Transverse colon (tissue), 4 donors: Measurements from ENCODE around the gene GJD4.

Experiments
- EP300 ChIP-seq: sonication (generic); formaldehyde crosslinking; IDR thresholded peaks from one replicate; pipeline ENCODE4 v1.6.1; 2017; ENCODE audit warnings: antibody characterized with exemption, low read depth
- POLR2A ChIP-seq: fragments of 450-650 bp; IDR thresholded peaks from one replicate; pipeline ENCODE4 v1.6.1; 2016; ENCODE audit warnings: antibody characterized with exemption, mild to moderate bottlenecking, moderate library complexity
- POLR2AphosphoS5 ChIP-seq, 3 donors: sonication (generic); formaldehyde crosslinking; IDR thresholded peaks; one replicate each; pipeline ENCODE4 v1.6.1; 2016; ENCODE audit warnings: antibody characterized with exemption in 3 of 3
- TF ChIP-seq, protein P1 (sequence below), 5 experiments: fragments of 200-600 bp in 3 of 5; fragments of 450-650 bp in 2 of 5; sonication (generic) in 3 of 5; IDR thresholded peaks; 1 replicate in 2 of 5; 2 replicates in 3 of 5; pipeline ENCODE4 v1.5.1; 2016 to 2017; ENCODE audit warnings: antibody characterized with exemption in 5 of 5, inconsistent platforms in 3 of 5, mild to moderate bottlenecking in 2 of 5, moderate library complexity in 1 of 5

DNA sequence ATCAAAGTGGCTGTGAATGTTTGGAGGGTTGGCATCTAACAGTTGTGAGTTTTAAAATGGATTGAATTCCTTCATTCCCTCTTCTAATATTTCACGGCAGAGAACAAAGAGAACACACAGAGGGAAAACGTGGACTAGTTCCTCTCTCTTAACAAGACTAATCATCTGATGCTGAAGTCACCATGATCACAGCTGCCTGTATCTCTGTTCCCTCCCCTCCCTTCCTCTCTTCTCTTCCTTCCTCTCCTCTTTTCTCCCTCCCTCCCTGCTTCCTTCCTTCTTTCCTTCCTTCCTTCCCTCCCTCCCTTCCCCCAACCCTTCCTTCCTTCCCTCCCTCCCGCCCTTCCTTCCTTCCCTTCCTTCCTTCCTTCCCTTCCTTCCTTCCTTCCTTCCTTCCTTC, 10.0 kb upstream of the GJD4 start:
- TF ChIP-seq, protein P1, sequence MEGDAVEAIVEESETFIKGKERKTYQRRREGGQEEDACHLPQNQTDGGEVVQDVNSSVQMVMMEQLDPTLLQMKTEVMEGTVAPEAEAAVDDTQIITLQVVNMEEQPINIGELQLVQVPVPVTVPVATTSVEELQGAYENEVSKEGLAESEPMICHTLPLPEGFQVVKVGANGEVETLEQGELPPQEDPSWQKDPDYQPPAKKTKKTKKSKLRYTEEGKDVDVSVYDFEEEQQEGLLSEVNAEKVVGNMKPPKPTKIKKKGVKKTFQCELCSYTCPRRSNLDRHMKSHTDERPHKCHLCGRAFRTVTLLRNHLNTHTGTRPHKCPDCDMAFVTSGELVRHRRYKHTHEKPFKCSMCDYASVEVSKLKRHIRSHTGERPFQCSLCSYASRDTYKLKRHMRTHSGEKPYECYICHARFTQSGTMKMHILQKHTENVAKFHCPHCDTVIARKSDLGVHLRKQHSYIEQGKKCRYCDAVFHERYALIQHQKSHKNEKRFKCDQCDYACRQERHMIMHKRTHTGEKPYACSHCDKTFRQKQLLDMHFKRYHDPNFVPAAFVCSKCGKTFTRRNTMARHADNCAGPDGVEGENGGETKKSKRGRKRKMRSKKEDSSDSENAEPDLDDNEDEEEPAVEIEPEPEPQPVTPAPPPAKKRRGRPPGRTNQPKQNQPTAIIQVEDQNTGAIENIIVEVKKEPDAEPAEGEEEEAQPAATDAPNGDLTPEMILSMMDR (IDR thresholded peaks at IDR 0.05) = no peak
- TF ChIP-seq EP300 (no peak), POLR2A (no peak), POLR2AphosphoS5 (IDR thresholded peaks at IDR 0.05) (no peak)
